GM12865 (cell line): ENCODE results near the gene FZD10.

Experiments used
- DNase-seq: peaks from one replicate; pipeline ENCODE4 v3.0.0; 2010; ENCODE audit warnings: low read depth
- H3K4me3 ChIP-seq: 2 replicates; pipeline ENCODE4 v1.5.1; 2011; ENCODE audit warnings: mild to moderate bottlenecking, low read depth, low read length, control low read depth
- TF ChIP-seq, protein P1 (sequence below): IDR thresholded peaks from 2 replicates; pipeline ENCODE4 v1.5.1; 2011; ENCODE audit warnings: low read length, control low read depth, low read depth, inconsistent platforms; ENCODE audit not compliant: insufficient read depth; ENCODE audit errors: missing control alignments

Gene FZD10

DNA sequence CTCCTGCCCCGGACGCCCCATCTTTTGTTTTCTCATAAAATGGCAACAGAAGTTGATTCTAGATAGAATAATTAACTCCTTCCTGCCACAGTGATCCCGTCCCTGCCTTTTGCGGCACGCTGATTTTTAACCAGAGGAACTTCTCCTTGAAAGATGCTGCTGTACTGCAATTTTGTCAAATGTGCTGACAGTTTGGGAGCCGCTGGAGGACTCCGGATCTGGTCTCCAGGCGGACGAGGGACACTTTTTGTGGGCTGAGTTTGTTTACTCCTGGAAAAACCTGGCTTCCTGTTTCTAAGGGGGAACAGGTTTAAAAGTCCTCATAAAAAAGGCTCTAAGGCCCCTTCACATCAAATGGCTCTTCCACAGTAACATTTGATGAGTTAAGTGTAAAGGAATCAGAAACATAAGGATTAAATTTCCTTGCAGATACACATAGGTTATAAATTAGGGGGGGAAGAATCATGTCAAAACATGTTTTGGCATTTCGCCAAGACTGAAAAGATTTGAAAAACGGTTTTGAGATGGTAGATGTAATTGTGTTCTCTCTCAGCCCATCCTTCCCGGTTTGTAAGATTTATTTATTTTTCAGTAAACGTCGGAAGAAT is 15.5 kb downstream of the FZD10 start:
- TF ChIP-seq, protein P1, sequence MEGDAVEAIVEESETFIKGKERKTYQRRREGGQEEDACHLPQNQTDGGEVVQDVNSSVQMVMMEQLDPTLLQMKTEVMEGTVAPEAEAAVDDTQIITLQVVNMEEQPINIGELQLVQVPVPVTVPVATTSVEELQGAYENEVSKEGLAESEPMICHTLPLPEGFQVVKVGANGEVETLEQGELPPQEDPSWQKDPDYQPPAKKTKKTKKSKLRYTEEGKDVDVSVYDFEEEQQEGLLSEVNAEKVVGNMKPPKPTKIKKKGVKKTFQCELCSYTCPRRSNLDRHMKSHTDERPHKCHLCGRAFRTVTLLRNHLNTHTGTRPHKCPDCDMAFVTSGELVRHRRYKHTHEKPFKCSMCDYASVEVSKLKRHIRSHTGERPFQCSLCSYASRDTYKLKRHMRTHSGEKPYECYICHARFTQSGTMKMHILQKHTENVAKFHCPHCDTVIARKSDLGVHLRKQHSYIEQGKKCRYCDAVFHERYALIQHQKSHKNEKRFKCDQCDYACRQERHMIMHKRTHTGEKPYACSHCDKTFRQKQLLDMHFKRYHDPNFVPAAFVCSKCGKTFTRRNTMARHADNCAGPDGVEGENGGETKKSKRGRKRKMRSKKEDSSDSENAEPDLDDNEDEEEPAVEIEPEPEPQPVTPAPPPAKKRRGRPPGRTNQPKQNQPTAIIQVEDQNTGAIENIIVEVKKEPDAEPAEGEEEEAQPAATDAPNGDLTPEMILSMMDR, result no peak
- no peak overlapping the region for H3K4me3 ChIP-seq
- no peak for DNase-seq

DNA sequence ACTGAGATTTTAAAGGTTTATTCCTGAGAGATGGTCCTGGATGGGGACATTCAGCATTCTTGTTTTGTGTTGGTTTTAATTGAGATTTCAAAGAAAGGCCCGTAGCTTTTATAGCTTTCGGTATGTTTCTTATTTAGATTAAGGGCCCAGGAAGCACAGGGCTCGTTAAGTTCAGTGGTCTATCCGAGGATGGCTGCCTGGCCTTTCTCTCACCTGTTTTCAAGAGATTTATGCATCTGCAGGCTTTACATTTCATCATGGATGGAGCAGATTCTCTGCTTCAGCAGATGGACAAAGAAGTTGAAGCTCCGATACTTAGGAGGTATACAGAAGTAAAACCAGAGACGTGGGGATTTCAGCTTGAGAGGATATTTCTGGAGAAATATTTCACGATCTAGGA is 16.0 kb downstream of the FZD10 start:
- no peak for DNase-seq
- TF ChIP-seq, protein P1, result no peak
- H3K4me3 ChIP-seq, result no peak overlapping the region

DNA sequence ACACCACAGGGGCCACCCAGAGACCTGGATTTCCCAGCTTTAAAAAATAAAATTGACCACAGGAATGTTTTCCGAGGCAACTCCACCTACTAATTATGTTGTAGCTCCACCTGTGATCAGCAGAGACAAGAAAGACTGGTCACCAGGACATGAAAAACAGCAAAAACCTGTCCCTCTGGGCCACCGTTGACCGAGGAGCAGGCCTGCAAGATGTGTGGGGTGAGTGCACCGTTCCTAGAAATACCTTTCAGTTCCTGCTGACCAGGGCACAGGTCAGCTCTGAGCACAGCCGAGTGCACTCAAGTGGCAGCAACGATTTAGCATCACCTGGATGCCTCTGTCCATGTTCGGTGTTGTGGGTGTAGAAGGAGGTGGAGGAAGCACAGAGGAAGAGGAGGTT is 16.9 kb downstream of the FZD10 start:
- no peak for DNase-seq
- TF ChIP-seq, protein P1, result no peak
- no peak overlapping the region for H3K4me3 ChIP-seq

DNA sequence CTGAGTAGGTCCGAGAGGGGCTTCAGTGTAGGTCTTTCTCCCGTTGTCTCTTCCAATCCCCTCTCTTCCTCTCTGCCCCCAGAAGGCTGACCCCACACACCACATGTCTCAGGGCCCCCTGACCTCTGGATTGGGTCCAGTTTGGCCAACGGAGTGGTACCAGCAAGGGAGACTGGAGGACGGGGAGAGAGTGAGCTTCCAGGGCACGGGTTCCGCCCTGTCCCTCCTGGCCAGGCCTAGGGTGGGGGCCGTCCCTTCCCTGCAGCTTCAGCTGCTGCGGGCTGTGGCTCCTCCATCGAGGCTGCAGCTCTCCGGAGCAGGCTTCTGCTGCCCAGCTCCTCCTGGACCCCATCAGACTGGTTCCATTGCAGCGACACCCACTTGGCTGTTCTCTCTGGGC is 17.4 kb downstream of the FZD10 start:
- DNase-seq, result no peak
- no peak overlapping the region for H3K4me3 ChIP-seq
- TF ChIP-seq, protein P1, result no peak

DNA sequence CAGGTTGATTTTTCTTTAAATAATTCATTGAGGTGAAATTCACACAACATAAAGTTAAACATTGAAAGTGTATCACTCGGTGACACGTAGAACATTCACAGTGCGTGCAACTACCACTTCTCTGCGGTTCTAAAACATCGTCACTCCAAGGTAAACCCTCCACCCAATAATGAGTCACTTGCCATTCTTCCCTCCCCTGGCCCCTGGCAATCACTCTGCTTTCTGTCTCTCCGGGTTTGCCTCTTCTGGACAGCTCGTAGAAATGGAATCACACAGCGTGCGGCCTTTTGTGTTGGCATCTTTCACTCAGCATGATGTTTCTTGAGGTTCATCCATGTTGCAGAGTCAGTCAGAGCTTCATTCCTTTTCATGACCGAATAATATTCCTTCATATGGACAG is 18.9 kb downstream of the FZD10 start:
- DNase-seq, result no peak
- H3K4me3 ChIP-seq, result no peak overlapping the region
- TF ChIP-seq, protein P1, result no peak

DNA sequence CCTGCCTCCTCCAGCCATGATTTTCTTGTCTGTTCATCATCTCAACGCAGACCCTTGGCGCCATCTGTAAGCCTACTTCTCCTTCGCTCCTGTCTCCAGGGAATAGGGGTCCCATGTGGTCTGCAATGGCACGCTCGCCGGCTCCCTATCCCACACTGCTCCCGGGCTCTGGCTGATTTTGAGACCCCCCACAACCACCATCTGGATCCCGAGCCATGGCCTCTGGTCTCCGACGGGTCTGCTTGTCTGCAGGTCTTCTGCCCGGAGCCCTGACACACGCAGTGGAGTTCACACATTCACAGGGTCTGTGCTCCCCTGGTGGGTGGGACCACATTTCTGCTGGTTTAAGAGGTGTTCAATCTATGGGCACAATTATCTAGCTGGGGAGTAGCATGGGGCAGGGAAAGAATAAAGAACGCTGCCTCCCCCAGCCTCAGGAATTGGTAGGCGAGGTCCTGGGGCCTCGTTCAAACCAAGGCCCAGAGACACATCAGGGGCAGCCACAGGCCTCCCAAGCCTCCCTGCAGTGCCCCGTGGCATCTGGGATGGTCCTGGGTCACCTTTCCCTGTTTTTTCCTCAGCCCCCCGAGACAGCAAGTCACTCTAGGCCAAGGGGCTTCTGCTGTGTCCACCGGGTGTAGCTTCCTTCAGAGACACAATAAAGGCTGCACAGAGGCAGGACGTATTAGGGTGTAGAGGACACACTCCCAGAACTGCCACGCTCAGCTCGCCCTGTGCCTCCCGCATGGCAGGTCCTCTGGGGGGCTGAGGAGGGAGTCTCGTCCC is 21.5 kb downstream of the FZD10 start:
- no peak overlapping the region for H3K4me3 ChIP-seq
- no peak for DNase-seq
- TF ChIP-seq, protein P1, result no peak
